Measurements from ENCODE around the gene TEX10. TPM values are rescaled to one million over a fixed set of nuclear protein-coding genes. Genes with fewer than 3 reads are reported as not detected.

Gene TEX10
- total and polyA plus RNA-seq, 2 of the 13 experiments (the other 11 are each of a cell fraction or from before 2014, with no cell fraction given): 18.1 to 38.7 TPM

GRCh38 chr9:100352727-100353505 lies at the start of gene TEX10 (continued):
- TF ChIP-seq, protein P1, sequence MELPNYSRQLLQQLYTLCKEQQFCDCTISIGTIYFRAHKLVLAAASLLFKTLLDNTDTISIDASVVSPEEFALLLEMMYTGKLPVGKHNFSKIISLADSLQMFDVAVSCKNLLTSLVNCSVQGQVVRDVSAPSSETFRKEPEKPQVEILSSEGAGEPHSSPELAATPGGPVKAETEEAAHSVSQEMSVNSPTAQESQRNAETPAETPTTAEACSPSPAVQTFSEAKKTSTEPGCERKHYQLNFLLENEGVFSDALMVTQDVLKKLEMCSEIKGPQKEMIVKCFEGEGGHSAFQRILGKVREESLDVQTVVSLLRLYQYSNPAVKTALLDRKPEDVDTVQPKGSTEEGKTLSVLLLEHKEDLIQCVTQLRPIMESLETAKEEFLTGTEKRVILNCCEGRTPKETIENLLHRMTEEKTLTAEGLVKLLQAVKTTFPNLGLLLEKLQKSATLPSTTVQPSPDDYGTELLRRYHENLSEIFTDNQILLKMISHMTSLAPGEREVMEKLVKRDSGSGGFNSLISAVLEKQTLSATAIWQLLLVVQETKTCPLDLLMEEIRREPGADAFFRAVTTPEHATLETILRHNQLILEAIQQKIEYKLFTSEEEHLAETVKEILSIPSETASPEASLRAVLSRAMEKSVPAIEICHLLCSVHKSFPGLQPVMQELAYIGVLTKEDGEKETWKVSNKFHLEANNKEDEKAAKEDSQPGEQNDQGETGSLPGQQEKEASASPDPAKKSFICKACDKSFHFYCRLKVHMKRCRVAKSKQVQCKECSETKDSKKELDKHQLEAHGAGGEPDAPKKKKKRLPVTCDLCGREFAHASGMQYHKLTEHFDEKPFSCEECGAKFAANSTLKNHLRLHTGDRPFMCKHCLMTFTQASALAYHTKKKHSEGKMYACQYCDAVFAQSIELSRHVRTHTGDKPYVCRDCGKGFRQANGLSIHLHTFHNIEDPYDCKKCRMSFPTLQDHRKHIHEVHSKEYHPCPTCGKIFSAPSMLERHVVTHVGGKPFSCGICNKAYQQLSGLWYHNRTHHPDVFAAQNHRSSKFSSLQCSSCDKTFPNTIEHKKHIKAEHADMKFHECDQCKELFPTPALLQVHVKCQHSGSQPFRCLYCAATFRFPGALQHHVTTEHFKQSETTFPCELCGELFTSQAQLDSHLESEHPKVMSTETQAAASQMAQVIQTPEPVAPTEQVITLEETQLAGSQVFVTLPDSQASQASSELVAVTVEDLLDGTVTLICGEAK (IDR thresholded peaks at IDR 0.05): no peak
- TF ChIP-seq, protein P1 (CRISPR knock-in tag; IDR thresholded peaks at IDR 0.05): peak; percentile 83
- TF ChIP-seq GABPB1 (CRISPR knock-in tag; IDR thresholded peaks at IDR 0.05) (peak; percentile 97), MXD4 (CRISPR knock-in tag; IDR thresholded peaks at IDR 0.05) (peak; percentile 85), ZNF567 (CRISPR knock-in tag; IDR thresholded peaks at IDR 0.05; ENCODE audit: borderline replicate concordance) (no peak; the same call in 1 of the 2 replicates), MEF2D (CRISPR knock-in tag; IDR thresholded peaks at IDR 0.05) (no peak; the same call in 1 of the 2 replicates), ZNF460 (CRISPR knock-in tag; IDR thresholded peaks at IDR 0.05; ENCODE audit: borderline replicate concordance) (no peak), TRIM24 (CRISPR knock-in tag; IDR thresholded peaks at IDR 0.05) (no peak), ZBTB21 (CRISPR knock-in tag; IDR thresholded peaks at IDR 0.05) (no peak), ZNF20 (CRISPR knock-in tag; IDR thresholded peaks at IDR 0.05) (no peak), ZNF768 (CRISPR knock-in tag; IDR thresholded peaks at IDR 0.05) (peak; percentile 44), FOXA3 (CRISPR knock-in tag; IDR thresholded peaks at IDR 0.05) (peak; percentile 76), STAG1 (CRISPR knock-in tag; IDR thresholded peaks at IDR 0.05) (no peak), ZNF280B (CRISPR knock-in tag; IDR thresholded peaks at IDR 0.05; ENCODE audit: borderline replicate concordance) (peak; percentile 86), CEBPG (CRISPR knock-in tag; IDR thresholded peaks at IDR 0.05) (peak; percentile 48; the same call in 1 of the 2 replicates), TBX3 (IDR thresholded peaks at IDR 0.05; ENCODE audit: borderline replicate concordance) (no peak), SRF (IDR thresholded peaks at IDR 0.05; ENCODE audit: low read depth, low read length) (no peak), SIX4 (CRISPR knock-in tag; IDR thresholded peaks at IDR 0.05) (peak; percentile 18; the same call in 1 of the 2 replicates), SMAD3 (CRISPR knock-in tag; IDR thresholded peaks at IDR 0.05) (peak; percentile 66; the same call in 1 of the 2 replicates)
- TF ChIP-seq, protein P2, sequence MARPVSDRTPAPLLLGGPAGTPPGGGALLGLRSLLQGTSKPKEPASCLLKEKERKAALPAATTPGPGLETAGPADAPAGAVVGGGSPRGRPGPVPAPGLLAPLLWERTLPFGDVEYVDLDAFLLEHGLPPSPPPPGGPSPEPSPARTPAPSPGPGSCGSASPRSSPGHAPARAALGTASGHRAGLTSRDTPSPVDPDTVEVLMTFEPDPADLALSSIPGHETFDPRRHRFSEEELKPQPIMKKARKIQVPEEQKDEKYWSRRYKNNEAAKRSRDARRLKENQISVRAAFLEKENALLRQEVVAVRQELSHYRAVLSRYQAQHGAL (CRISPR knock-in tag; IDR thresholded peaks at IDR 0.05; ENCODE audit: not compliant biosample characterization): peak; percentile 92
